Dermis blood vessel endothelial cell (primary cell): ENCODE measurements around the gene KIFC3. TPM values are rescaled to one million over a fixed set of nuclear protein-coding genes. Genes with fewer than 3 reads are reported as not detected.
"Not testable (repeated sequence)": the region's sequence is repeated elsewhere in the genome, so short reads cannot be mapped to it uniquely, and the experiment has no call there.

ENCODE experiments used
- DNase-seq: peaks from one replicate; pipeline ENCODE4 v3.0.0; 2010
- total RNA-seq: library from RNA; depleted of rRNA; stranded (reverse); fragments of >200 nt; gene quantifications from 2 replicates; pipeline ENCODE4 v1.2.3, GENCODE V29; 2014

KIFC3 gene
- total RNA-seq, 1 donor from 2014 or later = 75.4 TPM

DNA sequence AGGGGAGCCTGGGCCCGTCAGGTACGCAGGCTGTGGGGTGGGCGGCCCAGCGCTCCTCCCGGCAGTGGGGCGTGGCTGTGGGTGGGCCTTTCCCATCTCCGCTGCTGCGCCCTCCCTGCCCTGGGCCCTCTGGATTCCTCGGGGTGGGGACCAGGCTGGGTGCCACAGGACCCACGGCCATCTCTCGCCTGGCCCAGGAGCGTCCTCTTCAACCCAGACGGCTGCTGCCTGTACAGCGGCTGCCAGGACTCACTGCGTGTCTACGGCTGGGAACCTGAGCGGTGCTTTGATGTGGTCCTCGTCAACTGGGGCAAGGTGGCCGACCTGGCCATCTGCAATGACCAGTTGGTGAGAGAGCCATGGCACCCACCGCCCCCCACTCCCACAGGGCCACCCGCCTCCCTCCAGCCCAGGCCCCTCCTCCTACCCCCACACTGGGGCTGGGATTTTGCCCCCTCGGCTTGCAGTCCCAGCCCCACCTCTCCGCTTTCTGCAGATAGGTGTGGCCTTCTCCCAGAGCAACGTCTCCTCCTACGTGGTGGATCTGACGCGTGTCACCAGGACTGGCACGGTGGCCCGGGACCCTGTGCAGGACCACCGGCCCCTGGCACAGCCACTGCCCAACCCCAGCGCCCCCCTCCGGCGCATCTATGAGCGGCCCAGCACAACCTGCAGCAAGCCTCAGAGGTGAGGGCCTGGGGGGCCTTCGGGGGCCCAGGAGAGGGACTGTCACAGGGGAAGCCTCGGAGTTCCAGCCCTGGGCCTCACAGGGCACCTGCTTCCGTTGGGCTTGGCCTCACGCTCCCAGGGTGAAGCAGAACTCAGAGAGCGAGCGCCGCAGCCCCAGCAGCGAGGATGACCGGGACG is 49.5 kb downstream of the KIFC3 start:
- DNase-seq = no peak

DNA sequence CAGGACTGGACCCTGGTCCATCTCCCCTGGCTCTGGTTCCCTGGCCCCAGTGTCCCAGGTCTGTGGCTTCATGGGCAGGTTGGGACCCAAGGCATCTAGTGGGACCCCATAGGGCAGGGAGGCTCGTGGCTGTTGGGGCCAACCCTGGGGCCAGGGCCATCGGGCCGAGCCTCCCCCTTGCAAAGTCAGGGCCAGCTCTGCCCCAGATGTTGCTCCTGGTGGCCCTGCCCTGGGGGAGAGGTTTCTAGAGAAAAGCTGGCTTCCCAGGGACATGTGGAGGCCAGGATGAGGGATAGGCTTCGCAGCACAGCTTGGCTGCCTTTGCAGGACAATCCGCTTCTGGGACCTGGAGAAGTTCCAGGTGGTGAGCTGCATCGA is 50.1 kb downstream of the KIFC3 start:
- DNase-seq = no peak

DNA sequence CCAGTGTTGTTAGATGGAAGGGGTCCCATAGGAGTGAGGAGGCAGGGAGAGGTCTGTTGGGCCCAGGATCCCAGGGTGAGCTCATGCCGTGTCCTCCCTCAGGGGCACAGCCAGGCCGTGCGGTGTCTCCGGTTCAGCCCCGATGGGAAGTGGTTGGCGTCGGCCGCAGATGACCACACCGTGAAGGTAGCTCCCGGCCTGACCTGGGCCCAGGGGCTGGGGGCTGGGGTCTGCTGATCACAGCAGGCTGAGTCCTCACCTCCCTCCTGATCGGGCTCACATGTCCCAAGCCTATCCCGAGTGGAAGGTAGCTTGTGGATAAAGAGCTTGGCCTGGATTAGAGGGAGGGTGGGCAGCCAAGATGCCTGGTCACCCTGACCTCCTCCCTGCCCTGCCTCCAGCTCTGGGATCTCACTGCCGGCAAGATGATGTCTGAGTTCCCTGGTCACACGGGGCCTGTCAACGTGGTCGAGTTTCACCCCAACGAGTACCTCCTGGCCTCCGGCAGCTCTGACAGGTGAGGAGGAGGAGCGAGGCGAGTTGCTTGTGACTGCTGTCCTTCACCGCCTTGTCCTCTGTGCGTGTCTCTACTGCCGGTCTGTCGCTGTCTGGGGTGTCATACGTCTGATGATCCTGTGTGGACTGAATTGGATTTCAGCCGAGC is 50.6 kb downstream of the KIFC3 start:
- no peak for DNase-seq

DNA sequence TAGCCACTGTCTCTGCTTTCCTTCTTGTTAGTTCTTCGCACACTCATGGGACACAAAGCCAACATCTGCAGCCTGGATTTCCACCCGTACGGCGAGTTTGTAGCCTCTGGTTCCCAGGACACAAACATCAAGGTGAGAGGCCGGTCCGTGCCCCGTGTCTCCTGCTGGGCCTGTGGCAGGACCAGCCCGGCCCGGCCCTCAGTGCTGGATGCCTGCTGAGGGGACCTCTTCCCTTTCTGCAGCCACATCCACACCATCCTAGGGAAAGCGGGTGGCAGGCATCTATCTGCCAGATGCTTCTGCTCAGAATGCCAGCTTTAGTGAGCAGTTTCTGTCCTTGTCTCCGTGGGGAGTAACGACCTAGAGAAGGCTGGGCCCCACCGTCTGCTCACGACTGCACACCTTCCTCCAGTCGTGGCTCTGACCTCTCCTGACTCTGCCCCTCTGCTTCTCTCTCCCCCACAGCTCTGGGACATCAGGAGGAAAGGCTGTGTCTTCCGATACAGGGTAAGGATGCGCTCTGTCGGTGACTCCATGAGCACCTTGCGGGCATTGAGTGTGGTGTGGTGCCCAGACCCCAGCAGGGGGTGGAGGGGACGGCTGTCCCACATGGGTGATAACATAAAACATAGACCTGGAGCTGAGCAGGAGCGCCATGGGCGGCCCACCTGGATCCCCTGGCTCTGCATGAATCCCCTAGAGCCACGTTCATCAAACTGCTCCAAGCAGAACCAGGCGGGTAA is 51.3 kb downstream of the KIFC3 start:
- DNase-seq = no peak

DNA sequence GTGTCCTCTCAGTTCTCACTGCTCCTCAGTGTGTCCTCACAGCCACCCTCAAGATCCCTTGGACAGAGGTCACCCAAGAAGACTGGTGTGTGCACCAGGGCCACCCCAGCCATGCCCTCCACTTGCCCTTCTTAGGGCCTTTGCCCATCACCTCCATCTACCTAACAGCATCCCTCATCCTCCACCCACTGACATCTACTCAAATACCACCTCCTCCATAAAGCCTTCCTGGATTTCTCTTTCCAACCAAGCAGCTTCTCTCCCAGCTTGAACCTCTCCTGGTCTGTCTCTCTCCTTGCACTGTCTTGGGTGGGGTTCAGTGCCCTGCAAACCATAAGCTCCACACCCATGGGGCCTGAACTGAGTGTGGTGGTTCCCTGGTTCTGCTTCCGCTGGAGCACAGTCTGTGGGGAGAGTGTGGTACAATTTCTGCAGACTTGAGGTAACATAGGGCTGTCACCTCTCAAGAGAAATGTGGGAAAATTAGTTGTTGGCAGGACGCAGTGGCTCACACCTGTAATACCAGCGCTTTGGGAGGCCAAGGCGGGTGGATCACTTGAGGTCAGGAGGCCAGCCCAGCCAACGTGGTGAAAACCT is 52.3 kb downstream of the KIFC3 start:
- no peak for DNase-seq

DNA sequence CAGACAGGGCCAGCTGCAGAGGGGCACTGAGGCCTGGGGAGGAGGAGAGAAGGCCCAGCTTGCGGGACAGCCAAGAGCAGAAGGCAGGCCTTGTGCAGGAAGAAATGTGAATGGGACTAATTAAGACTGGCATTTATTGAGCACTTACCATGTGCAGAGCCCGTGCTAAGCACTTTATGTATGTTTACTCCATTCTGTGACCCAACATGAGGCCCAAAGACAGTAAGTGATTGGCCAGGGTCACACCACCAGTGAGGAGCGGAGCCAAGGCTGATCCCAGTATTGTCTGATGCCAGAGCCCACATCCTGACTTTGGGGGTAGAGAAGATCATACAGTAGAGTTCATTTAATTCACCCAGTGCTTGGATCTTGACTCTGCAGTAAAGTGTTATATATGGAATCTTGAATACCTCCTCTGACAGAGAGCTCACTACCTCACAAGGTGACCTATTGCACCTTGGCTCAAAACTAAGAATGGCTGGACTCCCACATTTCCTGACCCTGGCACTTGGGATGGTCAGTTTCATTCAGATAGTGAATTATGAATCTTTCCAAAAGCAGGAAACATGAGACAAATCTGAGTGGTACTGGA is 53.1 kb downstream of the KIFC3 start:
- no peak for DNase-seq

DNA sequence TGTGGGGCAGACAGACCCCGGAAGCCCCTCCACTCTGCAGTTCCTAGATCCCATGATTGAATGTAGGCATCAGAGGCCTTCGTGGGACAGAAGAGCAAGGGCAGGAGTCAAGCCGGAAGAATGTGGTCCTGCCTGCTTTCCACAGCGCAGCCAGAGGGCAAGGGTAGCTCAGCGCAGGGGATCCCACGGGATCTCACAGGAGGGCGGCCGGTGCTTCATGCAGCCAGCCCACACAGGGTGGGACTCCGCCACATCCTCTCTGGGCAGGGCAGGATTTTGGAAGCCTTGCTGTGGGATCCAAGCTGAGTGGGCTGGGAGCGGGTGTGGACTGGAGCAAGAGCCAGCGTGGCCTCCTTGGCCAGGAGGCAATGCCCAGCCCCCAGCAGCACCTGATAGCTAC is 53.7 kb downstream of the KIFC3 start:
- DNase-seq = no peak

DNA sequence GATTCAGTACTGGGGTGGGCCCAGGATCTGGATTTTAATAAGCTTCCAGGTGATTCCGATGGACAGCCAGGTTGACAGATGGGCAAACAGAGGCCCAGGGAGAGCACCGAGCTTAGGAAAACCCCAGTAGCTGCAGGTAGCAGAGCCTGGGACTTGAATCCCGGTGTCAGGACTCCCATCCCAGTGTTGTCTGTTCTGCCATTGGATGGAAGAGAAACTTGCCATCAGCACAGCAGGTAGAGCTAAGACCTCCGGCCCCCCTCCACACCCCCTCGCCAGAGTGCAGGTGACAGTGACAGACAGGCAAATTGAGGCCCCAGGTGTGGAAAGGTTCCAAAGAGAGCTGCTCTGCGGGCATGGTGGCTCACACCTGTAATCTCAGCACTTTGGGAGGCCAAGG is 54.3 kb downstream of the KIFC3 start:
- no peak for DNase-seq

DNA sequence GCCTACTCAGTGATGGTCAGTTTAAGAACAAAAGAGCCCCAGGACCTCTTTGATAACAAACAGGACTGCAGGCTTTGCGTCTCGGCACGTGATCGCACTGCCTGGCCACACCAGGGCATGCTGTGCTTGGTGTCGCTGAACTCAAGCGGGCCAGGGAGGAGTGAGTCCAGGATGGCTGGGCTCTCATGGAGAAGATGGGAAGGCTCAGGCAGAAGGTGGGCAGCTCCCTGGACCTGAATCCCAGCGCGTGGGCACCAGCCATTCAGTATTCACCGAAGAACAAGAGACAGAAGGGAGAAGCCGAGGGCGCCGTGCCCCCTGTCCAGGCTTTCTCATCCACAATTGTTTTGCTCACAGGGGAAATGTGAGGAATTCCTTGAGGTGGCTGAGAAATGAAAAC is 54.8 kb downstream of the KIFC3 start:
- DNase-seq = no peak

DNA sequence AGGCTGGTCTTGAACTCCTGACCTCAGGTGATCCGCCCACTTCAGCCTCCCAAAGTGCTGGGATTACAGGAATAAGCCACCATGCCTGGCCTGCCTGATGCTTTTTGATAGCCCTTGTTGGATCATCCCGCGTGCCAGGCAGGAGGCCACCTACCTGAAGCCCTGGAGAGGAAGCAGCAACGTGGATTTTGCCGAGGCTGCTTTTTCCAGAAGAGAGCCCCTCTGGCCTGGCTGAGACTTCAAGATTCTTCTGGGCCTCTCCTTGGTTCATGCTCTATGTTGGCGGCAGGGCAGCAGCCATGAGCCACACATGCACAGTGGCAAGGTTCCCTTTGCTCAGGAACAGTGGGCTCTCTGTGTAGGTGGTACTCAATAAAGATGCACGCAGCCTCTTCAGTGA is 55.2 kb downstream of the KIFC3 start:
- DNase-seq = no peak

DNA sequence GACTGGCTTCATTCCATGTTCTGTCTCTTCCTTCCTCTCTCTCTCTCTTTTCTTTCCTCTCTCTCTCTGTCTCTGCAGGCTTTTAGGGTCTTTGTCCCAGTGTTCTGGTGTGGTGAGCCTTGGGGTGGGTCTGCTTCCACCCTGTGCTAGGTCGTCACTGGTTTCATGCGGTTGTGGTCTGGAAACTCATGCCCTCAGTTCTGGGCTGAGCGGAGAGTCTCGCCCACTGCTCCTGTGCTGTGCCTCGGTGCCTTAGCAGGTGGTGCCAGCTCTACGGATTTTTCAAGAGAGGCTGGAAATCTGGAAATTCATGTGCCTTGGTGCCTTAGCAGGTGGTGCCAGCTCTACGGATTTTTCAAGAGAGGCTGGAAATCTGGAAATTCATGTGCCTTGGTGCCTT is 56.0 kb downstream of the KIFC3 start:
- DNase-seq = not testable (repeated sequence)

DNA sequence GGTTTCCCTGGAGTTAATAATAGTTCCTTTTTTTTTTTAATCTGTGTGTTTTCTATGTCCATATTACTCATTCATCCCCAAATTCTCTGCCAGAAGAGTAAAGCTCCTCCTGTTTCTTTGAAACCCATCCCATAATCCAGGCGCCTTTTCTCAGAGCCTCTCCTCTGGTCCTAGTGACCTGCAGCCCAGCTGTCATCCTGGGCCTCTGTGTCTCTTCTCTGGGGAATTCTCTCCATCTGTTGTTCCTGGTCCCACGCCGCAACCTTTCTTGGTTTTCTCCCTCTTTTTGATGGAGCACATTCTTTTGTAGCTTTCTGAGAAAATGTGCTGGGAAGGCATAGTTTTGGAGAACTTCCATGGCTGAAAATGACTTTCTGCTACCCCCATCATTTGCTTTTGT is 56.5 kb downstream of the KIFC3 start:
- DNase-seq = no peak

DNA sequence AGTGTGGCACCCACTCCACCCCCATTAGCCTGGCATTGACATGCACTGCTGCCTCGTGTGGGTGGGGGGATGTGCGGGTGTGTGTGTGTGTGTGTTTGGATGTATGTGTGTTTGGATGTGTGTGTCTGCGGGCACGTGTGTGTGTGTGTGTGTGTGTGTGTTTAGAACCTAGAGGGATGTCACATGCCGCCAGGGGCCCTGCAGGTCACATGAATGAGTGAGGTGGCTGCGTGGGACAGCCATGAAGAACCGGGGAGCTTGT is 57.7 kb downstream of the KIFC3 start:
- no peak for DNase-seq

DNA sequence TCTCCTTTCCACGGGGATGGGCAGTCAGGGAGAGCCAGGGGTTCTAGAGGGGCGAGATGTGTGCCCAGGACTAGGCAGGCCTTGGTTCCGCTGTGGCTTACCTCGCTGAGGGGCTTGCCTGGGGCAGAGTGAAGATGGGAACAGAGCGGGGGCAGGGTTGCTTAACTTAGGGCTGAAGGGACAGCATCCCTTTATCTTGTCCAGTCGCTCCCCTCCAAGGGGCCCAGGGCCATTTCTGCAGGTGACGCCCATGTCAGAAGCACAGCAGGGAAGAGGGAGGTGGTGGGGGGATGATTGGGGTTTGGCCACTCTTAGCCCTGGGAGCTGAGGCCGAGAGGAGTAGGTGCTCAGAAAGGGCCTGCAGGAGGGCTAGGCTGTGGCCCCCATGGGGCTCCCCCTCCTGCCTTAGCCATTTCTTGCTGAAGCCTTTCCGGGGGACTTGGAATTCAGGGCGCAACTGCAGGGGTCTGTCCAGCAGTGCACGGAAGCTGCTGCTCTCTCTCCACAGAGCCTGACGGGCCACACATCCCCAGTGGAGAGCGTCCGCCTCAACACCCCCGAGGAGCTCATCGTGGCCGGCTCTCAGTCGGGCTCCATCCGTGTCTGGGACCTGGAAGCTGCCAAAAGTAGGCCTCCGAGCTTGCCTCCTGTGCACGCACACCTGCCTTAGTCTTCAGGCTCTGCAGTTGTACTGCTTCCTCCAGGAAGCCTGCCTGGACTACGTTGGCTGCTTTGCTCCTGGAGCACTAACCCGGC is 58.2 kb downstream of the KIFC3 start:
- no peak for DNase-seq

DNA sequence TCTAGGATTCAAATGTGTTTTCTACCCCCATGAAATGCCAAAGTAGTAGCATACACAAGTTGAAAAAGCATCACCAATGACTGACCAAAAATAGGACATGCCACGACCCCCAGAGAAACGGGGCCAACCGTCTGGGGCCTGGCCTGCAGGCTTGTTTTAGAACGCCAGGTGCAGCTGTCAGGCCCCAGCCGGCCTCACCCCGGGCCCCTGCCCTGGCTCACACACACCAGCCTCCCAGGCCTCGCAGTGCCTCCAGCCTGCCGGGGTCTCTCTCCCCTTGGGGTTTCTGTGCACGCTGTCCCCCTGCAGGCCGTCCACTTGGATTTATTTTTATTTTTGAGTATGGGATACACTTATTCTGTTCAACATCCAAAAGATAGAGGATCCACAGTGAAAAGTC is 58.8 kb downstream of the KIFC3 start:
- DNase-seq = no peak

DNA sequence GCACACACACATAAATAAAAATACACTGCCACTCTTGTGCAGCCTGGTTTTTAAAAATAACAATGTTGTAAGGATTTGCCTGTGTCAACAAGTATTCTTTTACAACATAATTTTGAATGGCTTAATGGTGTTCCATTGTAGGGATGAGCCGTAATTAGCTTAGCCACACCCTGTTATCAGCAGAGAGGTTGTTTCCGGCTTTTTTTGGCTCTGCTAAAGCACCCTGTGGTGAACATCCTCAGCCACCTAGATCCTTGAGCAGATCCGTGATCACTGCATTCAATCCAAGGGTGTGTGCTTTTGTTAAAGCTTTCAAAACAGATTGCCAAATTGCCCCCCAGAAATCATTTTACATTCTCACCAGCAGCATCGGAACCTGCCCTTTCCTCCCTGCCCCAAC is 59.7 kb downstream of the KIFC3 start:
- no peak for DNase-seq

DNA sequence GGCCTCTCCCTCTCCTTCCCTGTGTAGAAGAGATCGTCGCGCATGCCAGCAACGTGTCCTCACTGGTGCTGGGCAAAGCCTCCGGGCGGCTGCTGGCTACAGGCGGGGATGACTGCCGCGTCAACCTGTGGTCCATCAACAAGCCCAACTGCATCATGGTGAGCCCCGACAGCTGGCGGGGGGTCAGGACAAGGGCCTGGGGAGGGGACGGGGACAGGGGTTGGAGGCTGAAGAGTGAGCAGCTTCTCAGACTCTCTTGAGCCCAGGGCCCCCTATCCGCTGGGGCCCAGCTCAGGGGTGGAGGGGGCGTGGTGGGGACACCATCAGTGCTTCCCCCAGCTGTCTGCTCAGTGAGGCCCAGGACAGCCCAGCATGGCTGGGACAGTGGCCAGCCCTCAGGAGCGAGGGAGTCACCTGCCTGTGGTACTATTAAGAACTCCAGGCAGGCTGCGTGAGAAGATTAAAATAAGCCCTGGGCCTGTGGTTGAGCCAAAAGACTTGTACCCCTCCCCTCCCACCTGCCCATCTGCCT is 60.6 kb downstream of the KIFC3 start:
- DNase-seq = no peak

DNA sequence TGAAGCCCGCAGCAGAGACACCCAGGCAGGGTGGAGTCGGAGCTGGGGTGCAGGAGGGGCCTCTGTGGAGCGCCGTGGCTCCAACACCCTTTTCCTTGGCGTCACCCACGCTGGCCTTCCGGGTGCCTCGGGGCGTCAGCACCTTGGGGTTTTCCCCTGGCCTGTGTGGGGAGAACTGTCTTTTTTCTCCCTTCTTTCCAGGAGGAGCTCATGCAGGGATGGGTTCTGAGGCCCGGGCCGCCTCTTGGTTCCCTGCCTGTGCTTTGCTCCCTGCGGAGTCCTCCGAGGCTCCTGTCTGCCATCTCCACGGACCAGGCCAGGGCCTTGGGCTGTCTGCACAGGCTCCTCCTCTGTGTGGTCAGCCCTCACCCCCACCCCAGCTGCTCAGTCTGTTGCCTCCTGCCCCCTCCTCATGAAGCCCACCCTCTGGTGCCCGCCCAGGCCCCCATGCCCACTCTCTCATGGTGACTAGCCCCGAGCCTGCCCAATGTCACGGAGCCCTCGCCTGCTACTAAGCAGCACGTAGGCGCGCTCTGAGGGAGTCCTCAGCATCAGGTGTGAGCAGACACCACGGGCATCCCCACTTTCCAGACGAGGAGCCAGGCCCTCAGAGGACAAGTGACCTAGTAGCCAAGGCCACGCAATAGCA is 61.7 kb downstream of the KIFC3 start:
- no peak for DNase-seq

DNA sequence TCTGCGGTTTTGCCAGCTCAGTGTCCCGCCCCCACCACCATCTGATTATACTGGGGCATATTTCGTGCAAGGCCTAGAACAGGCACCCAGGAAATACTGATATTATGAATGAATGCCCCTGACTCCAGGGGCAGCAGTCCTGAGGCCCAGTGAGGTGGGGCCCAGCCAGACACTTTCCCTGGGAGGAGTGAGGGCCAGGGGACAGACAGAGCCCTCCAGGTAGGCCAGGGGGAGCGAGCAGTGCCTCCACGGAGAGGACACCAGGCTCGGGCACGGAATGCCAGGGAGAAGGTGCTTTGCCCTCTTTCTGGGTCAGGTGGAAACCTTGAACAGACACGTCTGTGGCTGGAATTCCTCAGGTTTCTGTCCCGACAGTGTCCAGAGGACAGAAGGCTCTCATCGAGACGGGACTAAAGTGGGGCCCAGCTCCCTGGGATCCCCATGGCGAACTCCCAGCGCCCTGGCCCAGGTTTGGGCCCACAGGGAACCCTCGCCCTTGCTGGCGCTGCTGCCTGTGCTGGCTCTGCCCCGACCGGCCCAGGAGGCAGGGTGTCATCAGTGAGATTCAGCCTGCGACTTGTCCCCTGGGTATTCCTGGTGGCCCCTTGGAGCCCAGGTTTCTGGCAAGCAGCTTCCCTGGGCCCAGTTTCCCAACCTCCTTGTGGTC is 62.4 kb downstream of the KIFC3 start:
- DNase-seq = no peak

DNA sequence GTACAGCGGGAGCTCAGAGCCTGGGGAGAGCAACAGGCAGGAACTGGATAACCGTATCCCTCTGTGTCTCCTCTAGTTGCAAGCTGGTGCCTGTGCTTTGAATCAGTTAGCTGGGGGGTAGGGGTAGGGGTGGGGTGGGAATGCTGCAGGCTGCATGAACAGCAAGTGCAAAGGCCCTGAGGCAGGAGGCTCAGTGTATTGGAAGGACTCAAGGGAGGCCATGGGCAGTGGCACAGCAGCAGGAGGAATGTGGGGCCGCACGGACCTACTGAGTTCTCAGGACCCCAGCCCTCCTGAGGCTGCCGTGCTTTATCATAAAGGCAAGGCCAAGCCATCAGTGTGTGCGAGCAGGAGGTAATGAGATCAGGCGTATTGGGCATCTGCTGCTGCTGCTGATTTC is 63.4 kb downstream of the KIFC3 start:
- DNase-seq = no peak
